Measurements from ENCODE around the gene PPM1M. TPM values are rescaled to one million over a fixed set of nuclear protein-coding genes. Genes with fewer than 3 reads are reported as not detected.
A peak's percentile ranks its signal among the peaks of the same experiment; 100 is the strongest.

PPM1M gene
- total and polyA plus RNA-seq, 2 experiments from 2014 or later: 2.2 to 4.0 TPM

- TF ChIP-seq, protein P1, sequence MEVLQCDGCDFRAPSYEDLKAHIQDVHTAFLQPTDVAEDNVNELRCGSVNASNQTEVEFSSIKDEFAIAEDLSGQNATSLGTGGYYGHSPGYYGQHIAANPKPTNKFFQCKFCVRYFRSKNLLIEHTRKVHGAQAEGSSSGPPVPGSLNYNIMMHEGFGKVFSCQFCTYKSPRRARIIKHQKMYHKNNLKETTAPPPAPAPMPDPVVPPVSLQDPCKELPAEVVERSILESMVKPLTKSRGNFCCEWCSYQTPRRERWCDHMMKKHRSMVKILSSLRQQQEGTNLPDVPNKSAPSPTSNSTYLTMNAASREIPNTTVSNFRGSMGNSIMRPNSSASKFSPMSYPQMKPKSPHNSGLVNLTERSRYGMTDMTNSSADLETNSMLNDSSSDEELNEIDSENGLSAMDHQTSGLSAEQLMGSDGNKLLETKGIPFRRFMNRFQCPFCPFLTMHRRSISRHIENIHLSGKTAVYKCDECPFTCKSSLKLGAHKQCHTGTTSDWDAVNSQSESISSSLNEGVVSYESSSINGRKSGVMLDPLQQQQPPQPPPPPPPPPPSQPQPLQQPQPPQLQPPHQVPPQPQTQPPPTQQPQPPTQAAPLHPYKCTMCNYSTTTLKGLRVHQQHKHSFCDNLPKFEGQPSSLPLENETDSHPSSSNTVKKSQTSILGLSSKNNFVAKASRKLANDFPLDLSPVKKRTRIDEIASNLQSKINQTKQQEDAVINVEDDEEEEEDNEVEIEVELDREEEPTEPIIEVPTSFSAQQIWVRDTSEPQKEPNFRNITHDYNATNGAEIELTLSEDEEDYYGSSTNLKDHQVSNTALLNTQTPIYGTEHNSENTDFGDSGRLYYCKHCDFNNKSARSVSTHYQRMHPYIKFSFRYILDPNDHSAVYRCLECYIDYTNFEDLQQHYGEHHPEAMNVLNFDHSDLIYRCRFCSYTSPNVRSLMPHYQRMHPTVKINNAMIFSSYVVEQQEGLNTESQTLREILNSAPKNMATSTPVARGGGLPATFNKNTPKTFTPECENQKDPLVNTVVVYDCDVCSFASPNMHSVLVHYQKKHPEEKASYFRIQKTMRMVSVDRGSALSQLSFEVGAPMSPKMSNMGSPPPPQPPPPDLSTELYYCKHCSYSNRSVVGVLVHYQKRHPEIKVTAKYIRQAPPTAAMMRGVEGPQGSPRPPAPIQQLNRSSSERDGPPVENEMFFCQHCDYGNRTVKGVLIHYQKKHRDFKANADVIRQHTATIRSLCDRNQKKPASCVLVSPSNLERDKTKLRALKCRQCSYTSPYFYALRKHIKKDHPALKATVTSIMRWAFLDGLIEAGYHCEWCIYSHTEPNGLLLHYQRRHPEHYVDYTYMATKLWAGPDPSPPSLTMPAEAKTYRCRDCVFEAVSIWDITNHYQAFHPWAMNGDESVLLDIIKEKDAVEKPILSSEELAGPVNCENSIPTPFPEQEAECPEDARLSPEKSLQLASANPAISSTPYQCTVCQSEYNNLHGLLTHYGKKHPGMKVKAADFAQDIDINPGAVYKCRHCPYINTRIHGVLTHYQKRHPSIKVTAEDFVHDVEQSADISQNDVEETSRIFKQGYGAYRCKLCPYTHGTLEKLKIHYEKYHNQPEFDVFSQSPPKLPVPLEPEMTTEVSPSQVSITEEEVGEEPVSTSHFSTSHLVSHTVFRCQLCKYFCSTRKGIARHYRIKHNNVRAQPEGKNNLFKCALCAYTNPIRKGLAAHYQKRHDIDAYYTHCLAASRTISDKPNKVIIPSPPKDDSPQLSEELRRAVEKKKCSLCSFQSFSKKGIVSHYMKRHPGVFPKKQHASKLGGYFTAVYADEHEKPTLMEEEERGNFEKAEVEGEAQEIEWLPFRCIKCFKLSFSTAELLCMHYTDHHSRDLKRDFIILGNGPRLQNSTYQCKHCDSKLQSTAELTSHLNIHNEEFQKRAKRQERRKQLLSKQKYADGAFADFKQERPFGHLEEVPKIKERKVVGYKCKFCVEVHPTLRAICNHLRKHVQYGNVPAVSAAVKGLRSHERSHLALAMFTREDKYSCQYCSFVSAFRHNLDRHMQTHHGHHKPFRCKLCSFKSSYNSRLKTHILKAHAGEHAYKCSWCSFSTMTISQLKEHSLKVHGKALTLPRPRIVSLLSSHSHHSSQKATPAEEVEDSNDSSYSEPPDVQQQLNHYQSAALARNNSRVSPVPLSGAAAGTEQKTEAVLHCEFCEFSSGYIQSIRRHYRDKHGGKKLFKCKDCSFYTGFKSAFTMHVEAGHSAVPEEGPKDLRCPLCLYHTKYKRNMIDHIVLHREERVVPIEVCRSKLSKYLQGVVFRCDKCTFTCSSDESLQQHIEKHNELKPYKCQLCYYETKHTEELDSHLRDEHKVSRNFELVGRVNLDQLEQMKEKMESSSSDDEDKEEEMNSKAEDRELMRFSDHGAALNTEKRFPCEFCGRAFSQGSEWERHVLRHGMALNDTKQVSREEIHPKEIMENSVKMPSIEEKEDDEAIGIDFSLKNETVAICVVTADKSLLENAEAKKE (CRISPR knock-in tag; IDR thresholded peaks at IDR 0.05): no peak
- no peak for TF ChIP-seq NANOG (IDR thresholded peaks at IDR 0.05; ENCODE audit: borderline replicate concordance)
Measured at GRCh38 chr3:52299247-52299878, 53.8 kb downstream of the PPM1M start (continued).

MicroRNAs encoded within 50 kb of the gene (microRNA counts, 767-probe panel; counts per million panel counts)
- microRNA hsa-let-7g-5p: not detected

Small RNA genes lying within 50 kb of the gene (microRNA-seq; reads per million reads assigned to microRNA genes)
- 1.6 reads per million for gene MIR135A1
- 50.3 reads per million, percentile 57 among the genes with 10 or more reads in this experiment for gene MIRLET7G

Small RNA genes lying within 50 kb of the gene (small RNA-seq; reads per million reads assigned to genes)
- gene MIR135A1 (ENCODE audit: low replicate concordance) (0.12 reads per million), gene MIRLET7G (ENCODE audit: low replicate concordance) (0.27 reads per million, percentile 8 among the genes with 10 or more reads in this experiment)

Other genes starting within 250 kb of the PPM1M start
- 1,341 and 1,471 TPM in 2 replicates for gene RPL29, start 249.9 kb upstream of the PPM1M start, total RNA-seq (2014; rRNA removed; shearing (Covaris generic))
- 1,864 and 1,983 TPM in 2 replicates for gene RPL29, start 249.9 kb upstream of the PPM1M start, polyA plus RNA-seq (2016; fragmentation: Nextera tagmentation; extraction: Ambion mirVana)
- gene DUSP7, start 189.2 kb upstream of the PPM1M start, total RNA-seq (2014; rRNA removed; shearing (Covaris generic)): 14.7 and 15.8 TPM in 2 replicates
- 5.6 and 5.9 TPM in 2 replicates for gene DUSP7, start 189.2 kb upstream of the PPM1M start, polyA plus RNA-seq (2016; fragmentation: Nextera tagmentation; extraction: Ambion mirVana)
- 26.7 and 33.0 TPM in 2 replicates for gene POC1A, start 91.3 kb upstream of the PPM1M start, total RNA-seq (2014; rRNA removed; shearing (Covaris generic))
- 18.4 and 19.1 TPM in 2 replicates for gene POC1A, start 91.3 kb upstream of the PPM1M start, polyA plus RNA-seq (2016; fragmentation: Nextera tagmentation; extraction: Ambion mirVana)
- 37.7 and 42.8 TPM in 2 replicates for gene ALAS1, start 47.6 kb upstream of the PPM1M start, total RNA-seq (2014; rRNA removed; shearing (Covaris generic))
- 17.8 and 19.2 TPM in 2 replicates for gene ALAS1, start 47.6 kb upstream of the PPM1M start, polyA plus RNA-seq (2016; fragmentation: Nextera tagmentation; extraction: Ambion mirVana)
- not detected in 2 replicates for gene TLR9, start 20.1 kb upstream of the PPM1M start, total RNA-seq (2014; rRNA removed; shearing (Covaris generic))
- gene TLR9, start 20.1 kb upstream of the PPM1M start, polyA plus RNA-seq (2016; fragmentation: Nextera tagmentation; extraction: Ambion mirVana): not detected in 2 replicates
- gene TWF2, start 6.6 kb upstream of the PPM1M start, total RNA-seq (2014; rRNA removed; shearing (Covaris generic)): 120 and 123 TPM in 2 replicates
- gene TWF2, start 6.6 kb upstream of the PPM1M start, polyA plus RNA-seq (2016; fragmentation: Nextera tagmentation; extraction: Ambion mirVana): 38.6 and 38.9 TPM in 2 replicates
- gene WDR82, start 32.9 kb downstream of the PPM1M start, total RNA-seq (2014; rRNA removed; shearing (Covaris generic)): 69.8 and 71.8 TPM in 2 replicates
- 25.2 and 31.2 TPM in 2 replicates for gene WDR82, start 32.9 kb downstream of the PPM1M start, polyA plus RNA-seq (2016; fragmentation: Nextera tagmentation; extraction: Ambion mirVana)
- gene GLYCTK, start 42.1 kb downstream of the PPM1M start, total RNA-seq (2014; rRNA removed; shearing (Covaris generic)): 7.5 and 8.3 TPM in 2 replicates
- gene GLYCTK, start 42.1 kb downstream of the PPM1M start, polyA plus RNA-seq (2016; fragmentation: Nextera tagmentation; extraction: Ambion mirVana): 3.0 and 3.8 TPM in 2 replicates
- 0.35 and 1.8 TPM in 2 replicates for gene DNAH1, start 70.6 kb downstream of the PPM1M start, total RNA-seq (2014; rRNA removed; shearing (Covaris generic))
- 0.17 and 0.81 TPM in 2 replicates for gene DNAH1, start 70.6 kb downstream of the PPM1M start, polyA plus RNA-seq (2016; fragmentation: Nextera tagmentation; extraction: Ambion mirVana)
- gene BAP1, start 164.2 kb downstream of the PPM1M start, total RNA-seq (2014; rRNA removed; shearing (Covaris generic)): 78.1 and 95.7 TPM in 2 replicates
- gene BAP1, start 164.2 kb downstream of the PPM1M start, polyA plus RNA-seq (2016; fragmentation: Nextera tagmentation; extraction: Ambion mirVana): 28.5 and 30.4 TPM in 2 replicates
- gene PHF7, start 164.9 kb downstream of the PPM1M start, total RNA-seq (2014; rRNA removed; shearing (Covaris generic)): 7.0 and 12.2 TPM in 2 replicates
- gene PHF7, start 164.9 kb downstream of the PPM1M start, polyA plus RNA-seq (2016; fragmentation: Nextera tagmentation; extraction: Ambion mirVana): 16.3 and 17.1 TPM in 2 replicates
- 2.2 and 2.5 TPM in 2 replicates for gene SEMA3G, start 199.3 kb downstream of the PPM1M start, total RNA-seq (2014; rRNA removed; shearing (Covaris generic))
- gene SEMA3G, start 199.3 kb downstream of the PPM1M start, polyA plus RNA-seq (2016; fragmentation: Nextera tagmentation; extraction: Ambion mirVana): 0.47 and 0.56 TPM in 2 replicates
- 1.7 and 6.5 TPM in 2 replicates for gene TNNC1, start 208.3 kb downstream of the PPM1M start, total RNA-seq (2014; rRNA removed; shearing (Covaris generic))
- 6.9 and 8.3 TPM in 2 replicates for gene TNNC1, start 208.3 kb downstream of the PPM1M start, polyA plus RNA-seq (2016; fragmentation: Nextera tagmentation; extraction: Ambion mirVana)
- gene NISCH, start 209.8 kb downstream of the PPM1M start, total RNA-seq (2014; rRNA removed; shearing (Covaris generic)): 65.9 and 76.4 TPM in 2 replicates
- gene NISCH, start 209.8 kb downstream of the PPM1M start, polyA plus RNA-seq (2016; fragmentation: Nextera tagmentation; extraction: Ambion mirVana): 16.7 and 18.4 TPM in 2 replicates
- gene STAB1, start 249.6 kb downstream of the PPM1M start, total RNA-seq (2014; rRNA removed; shearing (Covaris generic)): 0.90 and 3.0 TPM in 2 replicates
- 1.1 and 1.9 TPM in 2 replicates for gene STAB1, start 249.6 kb downstream of the PPM1M start, polyA plus RNA-seq (2016; fragmentation: Nextera tagmentation; extraction: Ambion mirVana)

All from GM23338 (cell line).